ENCODE measurements around the gene ASL. TPM values are rescaled to one million over a fixed set of nuclear protein-coding genes. Genes with fewer than 3 reads are reported as not detected.
A peak's percentile ranks its signal among the peaks of the same experiment; 100 is the strongest.
"Not testable (repeated sequence)": the region's sequence is repeated elsewhere in the genome, so short reads cannot be mapped to it uniquely, and the experiment has no call there.

ASL gene
- polyA plus RNA-seq, 2 of the 4 experiments (the other 2 are of a cell fraction) = 20.2 to 23.4 TPM

GRCh38 chr7:66043681-66044497 is 31.7 kb upstream of the ASL start:
- no peak for DNase-seq (ENCODE audit: low read depth in 1 of 2, low spot score in 1 of 2)
- FAIRE-seq = no peak
- CTCF ChIA-PET = interaction anchor here (1.2 kb wide), 1 partner anchor 11 kb away, joined by 4 read pairs; no protein-coding TSS in a partner anchor

GRCh38 chr7:66044498-66044854 is 31.1 kb upstream of the ASL start:
- WGBS (ENCODE audit: missing lambda C conversion rate) = 66% methylated on average over 16 of the region's 17 CpGs
- DNase-seq (ENCODE audit: low read depth in 1 of 2, low spot score in 1 of 2); CTCF ChIA-PET; H3K4me3 ChIP-seq; H3K27ac ChIP-seq; ATAC-seq; H3K4me2 ChIP-seq; H3K9me3 ChIP-seq; POLR2A ChIA-PET; FAIRE-seq: not testable (repeated sequence)
- H3K4me1 ChIP-seq = peaks cover 14% of the 10 kb centered on the region

More at GRCh38 chr7:66043681-66044497, 31.7 kb upstream of the ASL start:
- H3K9me3 ChIP-seq = no peaks in the 10 kb centered on the region
- no peak overlapping the region for H3K27ac ChIP-seq
- 73% methylated on average over 42 of the region's 49 CpGs for WGBS (ENCODE audit: missing lambda C conversion rate)
- TF ChIP-seq EHF (CRISPR knock-in tag; IDR thresholded peaks at IDR 0.05) (no peak), USF2 (IDR thresholded peaks at IDR 0.05) (no peak), PHF8 (IDR thresholded peaks at IDR 0.05; ENCODE audit: borderline replicate concordance, low read depth) (no peak), CBX2 (IDR thresholded peaks at IDR 0.05; ENCODE audit: borderline replicate concordance, low read depth) (no peak), BHLHE40 (IDR thresholded peaks at IDR 0.05; ENCODE audit: low read depth, low read length) (no peak), TP53 (CRISPR knock-in tag; IDR thresholded peaks at IDR 0.05) (no peak), FOSL2 (IDR thresholded peaks at IDR 0.05) (no peak), FOSL2 (CRISPR knock-in tag; IDR thresholded peaks at IDR 0.05) (no peak), RCOR1 (IDR thresholded peaks at IDR 0.05; ENCODE audit: low read depth, low read length) (no peak), RFX5 (IDR thresholded peaks at IDR 0.05) (no peak), POLR2A (IDR thresholded peaks at IDR 0.05; ENCODE audit: low read length) (no peak), HOXB5 (CRISPR knock-in tag; IDR thresholded peaks at IDR 0.05) (no peak), KDM5A (IDR thresholded peaks at IDR 0.05) (no peak), EP300 (IDR thresholded peaks at IDR 0.05) (no peak), CHD4 (IDR thresholded peaks at IDR 0.05; ENCODE audit: borderline replicate concordance) (no peak), CBX8 (IDR thresholded peaks at IDR 0.05) (no peak)
- ATAC-seq = 0 out of 6 replicates have a peak, but pooled peaks of 1 of the 2 experiments have one; percentile 11
- peaks cover 14% of the 10 kb centered on the region for H3K4me1 ChIP-seq
- H3K4me3 ChIP-seq = no peak overlapping the region
- POLR2A ChIA-PET = interaction anchor here (0.6 kb wide), 1 partner anchor 81 kb away, joined by 4 read pairs; no protein-coding TSS in a partner anchor
- H3K4me2 ChIP-seq = no peak overlapping the region

DNA sequence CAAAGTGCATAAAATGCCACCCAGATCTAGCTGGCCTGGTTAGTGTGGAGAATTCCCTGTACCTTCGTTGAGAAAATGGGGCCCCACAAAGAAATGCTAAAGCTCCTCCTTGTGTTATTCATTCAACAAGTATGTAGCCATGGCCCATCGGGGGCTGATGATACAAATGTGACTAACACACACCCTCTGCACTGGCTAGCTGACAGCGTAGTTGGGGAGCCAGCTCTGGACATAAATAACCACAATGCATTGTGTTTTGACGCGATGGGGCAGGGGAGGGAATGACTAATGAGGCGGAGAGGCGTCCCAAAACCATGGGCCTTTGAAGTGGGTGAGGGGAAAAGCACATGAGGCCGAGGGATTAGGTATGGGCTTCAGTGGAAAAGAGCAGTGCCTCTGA is 28.2 kb upstream of the ASL start:
- no peak overlapping the region for H3K4me3 ChIP-seq
- POLR2A ChIA-PET = no interaction called here
- peaks cover 38% of the 10 kb centered on the region for H3K4me1 ChIP-seq
- 7% methylated on average over 8 of the region's 8 CpGs for WGBS (ENCODE audit: missing lambda C conversion rate)
- peak; percentile 31 to 77 for DNase-seq (ENCODE audit: low read depth in 1 of 2, low spot score in 1 of 2)
- ATAC-seq = peak; percentile 79 to 82
- FAIRE-seq = no peak
- peak; percentile 37; the same call in 1 of the 2 replicates for TF ChIP-seq GATA3 (IDR thresholded peaks at IDR 0.05; ENCODE audit: borderline replicate concordance)
- TF ChIP-seq TP53 (CRISPR knock-in tag; IDR thresholded peaks at IDR 0.05) = no peak
- TF ChIP-seq, protein P1, sequence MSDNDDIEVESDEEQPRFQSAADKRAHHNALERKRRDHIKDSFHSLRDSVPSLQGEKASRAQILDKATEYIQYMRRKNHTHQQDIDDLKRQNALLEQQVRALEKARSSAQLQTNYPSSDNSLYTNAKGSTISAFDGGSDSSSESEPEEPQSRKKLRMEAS (IDR thresholded peaks at IDR 0.05) = peak; percentile 75
- no peak for TF ChIP-seq NPAS2 (CRISPR knock-in tag; IDR thresholded peaks at IDR 0.05; ENCODE audit: borderline replicate concordance)
- TF ChIP-seq FOSL2 (IDR thresholded peaks at IDR 0.05) = peak; percentile 7; the same call in 1 of the 2 replicates
- TF ChIP-seq FOSL2 (CRISPR knock-in tag; IDR thresholded peaks at IDR 0.05) = peak; percentile 68
- TF ChIP-seq JUN (IDR thresholded peaks at IDR 0.05) = peak in 1 of 2 experiments; percentile 50; a peak in 1 of 5 replicates
- TF ChIP-seq, protein P2, sequence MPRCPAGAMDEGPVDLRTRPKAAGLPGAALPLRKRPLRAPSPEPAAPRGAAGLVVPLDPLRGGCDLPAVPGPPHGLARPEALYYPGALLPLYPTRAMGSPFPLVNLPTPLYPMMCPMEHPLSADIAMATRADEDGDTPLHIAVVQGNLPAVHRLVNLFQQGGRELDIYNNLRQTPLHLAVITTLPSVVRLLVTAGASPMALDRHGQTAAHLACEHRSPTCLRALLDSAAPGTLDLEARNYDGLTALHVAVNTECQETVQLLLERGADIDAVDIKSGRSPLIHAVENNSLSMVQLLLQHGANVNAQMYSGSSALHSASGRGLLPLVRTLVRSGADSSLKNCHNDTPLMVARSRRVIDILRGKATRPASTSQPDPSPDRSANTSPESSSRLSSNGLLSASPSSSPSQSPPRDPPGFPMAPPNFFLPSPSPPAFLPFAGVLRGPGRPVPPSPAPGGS (IDR thresholded peaks at IDR 0.05) = no peak
- TF ChIP-seq SREBF2 (IDR thresholded peaks at IDR 0.05) = no peak
- peak in 1 of 2 experiments; percentile 18; a peak in 1 of 5 replicates for TF ChIP-seq EP300 (IDR thresholded peaks at IDR 0.05)
- TF ChIP-seq, protein P3, sequence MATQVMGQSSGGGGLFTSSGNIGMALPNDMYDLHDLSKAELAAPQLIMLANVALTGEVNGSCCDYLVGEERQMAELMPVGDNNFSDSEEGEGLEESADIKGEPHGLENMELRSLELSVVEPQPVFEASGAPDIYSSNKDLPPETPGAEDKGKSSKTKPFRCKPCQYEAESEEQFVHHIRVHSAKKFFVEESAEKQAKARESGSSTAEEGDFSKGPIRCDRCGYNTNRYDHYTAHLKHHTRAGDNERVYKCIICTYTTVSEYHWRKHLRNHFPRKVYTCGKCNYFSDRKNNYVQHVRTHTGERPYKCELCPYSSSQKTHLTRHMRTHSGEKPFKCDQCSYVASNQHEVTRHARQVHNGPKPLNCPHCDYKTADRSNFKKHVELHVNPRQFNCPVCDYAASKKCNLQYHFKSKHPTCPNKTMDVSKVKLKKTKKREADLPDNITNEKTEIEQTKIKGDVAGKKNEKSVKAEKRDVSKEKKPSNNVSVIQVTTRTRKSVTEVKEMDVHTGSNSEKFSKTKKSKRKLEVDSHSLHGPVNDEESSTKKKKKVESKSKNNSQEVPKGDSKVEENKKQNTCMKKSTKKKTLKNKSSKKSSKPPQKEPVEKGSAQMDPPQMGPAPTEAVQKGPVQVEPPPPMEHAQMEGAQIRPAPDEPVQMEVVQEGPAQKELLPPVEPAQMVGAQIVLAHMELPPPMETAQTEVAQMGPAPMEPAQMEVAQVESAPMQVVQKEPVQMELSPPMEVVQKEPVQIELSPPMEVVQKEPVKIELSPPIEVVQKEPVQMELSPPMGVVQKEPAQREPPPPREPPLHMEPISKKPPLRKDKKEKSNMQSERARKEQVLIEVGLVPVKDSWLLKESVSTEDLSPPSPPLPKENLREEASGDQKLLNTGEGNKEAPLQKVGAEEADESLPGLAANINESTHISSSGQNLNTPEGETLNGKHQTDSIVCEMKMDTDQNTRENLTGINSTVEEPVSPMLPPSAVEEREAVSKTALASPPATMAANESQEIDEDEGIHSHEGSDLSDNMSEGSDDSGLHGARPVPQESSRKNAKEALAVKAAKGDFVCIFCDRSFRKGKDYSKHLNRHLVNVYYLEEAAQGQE (IDR thresholded peaks at IDR 0.05) = no peak
- peak; percentile 68 for TF ChIP-seq JUNB (IDR thresholded peaks at IDR 0.05)
- no peak for TF ChIP-seq NFE2L2 (conservative IDR thresholded peaks at IDR 0.05; ENCODE audit: low read length)
- CTCF ChIA-PET = interaction anchor here (0.6 to 2.0 kb wide), 3 partner anchors 17 to 1287 kb away, joined by 3 to 13 read pairs (median 4); no protein-coding TSS in a partner anchor
- peak overlapping the region; percentile 39; the same call in 2 of the 3 replicates for H3K4me2 ChIP-seq
- H3K27ac ChIP-seq = peak overlapping the region; percentile 63 to 87; a peak in 5 of 6 replicates
- H3K9me3 ChIP-seq = no peaks in the 10 kb centered on the region
